HL-60 (cell line): Measurements from ENCODE around the gene LRBA.

Experiments used
- DNase-seq, 2 experiments: peaks; one replicate each; pipeline ENCODE4 v3.0.0-alpha.2; 2010 to 2020; ENCODE audit warnings: low read depth in 1 of 2, low spot score in 1 of 2
- H3K27ac ChIP-seq: fragments of 250-450 bp; sonication (Bioruptor Pico); replicated peaks from 2 replicates; pipeline ENCODE4 v1.5.1; 2020; ENCODE audit warnings: mild to moderate bottlenecking, moderate library complexity
- H3K27me3 ChIP-seq: fragments of 250-450 bp; sonication (Bioruptor Pico); 2 replicates; pipeline ENCODE4 v1.5.1; 2021; ENCODE audit warnings: mild to moderate bottlenecking, moderate library complexity; ENCODE audit not compliant: insufficient read depth, poor library complexity, severe bottlenecking
- H3K4me3 ChIP-seq: replicated peaks from 2 replicates; pipeline ENCODE4 v1.5.1; 2011; ENCODE audit warnings: mild to moderate bottlenecking, control low read depth, low read length; ENCODE audit not compliant: insufficient read depth
- CTCF ChIP-seq: IDR thresholded peaks from one replicate; pipeline ENCODE4 v1.5.1; 2011; ENCODE audit warnings: low read length, control low read depth, inconsistent platforms; ENCODE audit not compliant: insufficient read depth
- GABPA ChIP-seq: IDR thresholded peaks from 2 replicates; pipeline ENCODE4 v1.6.1; 2012; ENCODE audit warnings: low read depth
- POLR2AphosphoS5 ChIP-seq: IDR thresholded peaks from 2 replicates; pipeline ENCODE4 v1.6.1; 2012; ENCODE audit warnings: low read depth
- REST ChIP-seq: IDR thresholded peaks from 2 replicates; pipeline ENCODE4 v1.6.1; 2012; ENCODE audit warnings: low read depth; ENCODE audit not compliant: insufficient replicate concordance
- SPI1 ChIP-seq: IDR thresholded peaks from 2 replicates; pipeline ENCODE4 v1.6.1; 2012; ENCODE audit warnings: low read depth, mild to moderate bottlenecking, borderline replicate concordance

Gene LRBA

GRCh38 chr4:150976478-150977118, 38.5 kb downstream of the LRBA start:
- no peak overlapping the region for H3K27ac ChIP-seq

GRCh38 chr4:150974750-150975149, 40.3 kb downstream of the LRBA start:
- no peak overlapping the region for H3K4me3 ChIP-seq
- no peak for DNase-seq
- no peaks in the 10 kb centered on the region for H3K27me3 ChIP-seq
- no peak overlapping the region for H3K27ac ChIP-seq
- TF ChIP-seq SPI1 (no peak), POLR2AphosphoS5 (no peak), CTCF (no peak), REST (no peak), GABPA (no peak)

More at GRCh38 chr4:150976478-150977118, 38.5 kb downstream of the LRBA start:
- peak; percentile 2 to 61 for DNase-seq
- Histone ChIP-seq H3K27me3 (no peaks in the 10 kb centered on the region), H3K4me3 (no peak overlapping the region)
- no peak for TF ChIP-seq SPI1
- TF ChIP-seq GABPA = no peak
- peak; percentile 7 for TF ChIP-seq CTCF

- H3K4me3 ChIP-seq = no peak overlapping the region
- no peak for DNase-seq
- H3K27me3 ChIP-seq = no peaks in the 10 kb centered on the region
- no peak overlapping the region for H3K27ac ChIP-seq
- TF ChIP-seq SPI1 = no peak
- no peak for TF ChIP-seq POLR2AphosphoS5
- TF ChIP-seq GABPA = no peak
- no peak for TF ChIP-seq CTCF
These were observed 40.8 kb downstream of the LRBA start for GRCh38 chr4:150974252-150974640.

GRCh38 chr4:150973626-150974251, 41.3 kb downstream of the LRBA start:
- Histone ChIP-seq H3K27ac (no peak overlapping the region), H3K27me3 (no peaks in the 10 kb centered on the region), H3K4me3 (no peak overlapping the region)
- no peak for TF ChIP-seq POLR2AphosphoS5
- no peak for DNase-seq

- Histone ChIP-seq H3K27ac (no peak overlapping the region), H3K27me3 (no peaks in the 10 kb centered on the region), H3K4me3 (no peak overlapping the region)
- no peak for DNase-seq
- no peak for TF ChIP-seq CTCF
- TF ChIP-seq SPI1 = no peak
- no peak for TF ChIP-seq POLR2AphosphoS5
- no peak for TF ChIP-seq GABPA
- no peak for TF ChIP-seq REST
These were observed 42.5 kb downstream of the LRBA start for GRCh38 chr4:150972592-150972991.
